Gastroesophageal sphincter (tissue), 3 donors: Measurements from ENCODE around the gene IL10RA.

Experiments used
- CTCF ChIP-seq, 4 experiments: fragments of 200-600 bp in 2 of 4; fragments of 450-650 bp in 2 of 4; sonication (generic) in 1 of 4; IDR thresholded peaks; one replicate each; pipeline ENCODE4 v1.5.1; 2017 to 2019; ENCODE audit warnings: antibody characterized with exemption in 4 of 4, mild to moderate bottlenecking in 2 of 4, moderate library complexity in 2 of 4
- EP300 ChIP-seq: sonication (generic); formaldehyde crosslinking; IDR thresholded peaks from one replicate; pipeline ENCODE4 v1.6.1; 2017; ENCODE audit warnings: antibody characterized with exemption, mild to moderate bottlenecking
- POLR2A ChIP-seq, 2 donors: fragments of 450-650 bp; IDR thresholded peaks; one replicate each; pipeline ENCODE4 v1.6.1; 2017; ENCODE audit warnings: antibody characterized with exemption in 2 of 2, mild to moderate bottlenecking in 2 of 2, moderate library complexity in 1 of 2
- POLR2AphosphoS5 ChIP-seq: sonication (generic); formaldehyde crosslinking; IDR thresholded peaks from one replicate; pipeline ENCODE4 v1.6.1; 2017; ENCODE audit warnings: antibody characterized with exemption

- TF ChIP-seq POLR2A (IDR thresholded peaks at IDR 0.05) (no peak), POLR2AphosphoS5 (no peak), CTCF (IDR thresholded peaks at IDR 0.05) (no peak), EP300 (no peak)
These were observed 24.7 kb downstream of the IL10RA start for GRCh38 chr11:118010738-118011461.
